GM04503 (cell line): Measurements from ENCODE around the gene ARMC6.

ENCODE experiments used
- DNase-seq: peaks from one replicate; pipeline ENCODE4 v3.0.0-alpha.2; 2012; ENCODE audit warnings: low read depth

The ARMC6 gene

DNA sequence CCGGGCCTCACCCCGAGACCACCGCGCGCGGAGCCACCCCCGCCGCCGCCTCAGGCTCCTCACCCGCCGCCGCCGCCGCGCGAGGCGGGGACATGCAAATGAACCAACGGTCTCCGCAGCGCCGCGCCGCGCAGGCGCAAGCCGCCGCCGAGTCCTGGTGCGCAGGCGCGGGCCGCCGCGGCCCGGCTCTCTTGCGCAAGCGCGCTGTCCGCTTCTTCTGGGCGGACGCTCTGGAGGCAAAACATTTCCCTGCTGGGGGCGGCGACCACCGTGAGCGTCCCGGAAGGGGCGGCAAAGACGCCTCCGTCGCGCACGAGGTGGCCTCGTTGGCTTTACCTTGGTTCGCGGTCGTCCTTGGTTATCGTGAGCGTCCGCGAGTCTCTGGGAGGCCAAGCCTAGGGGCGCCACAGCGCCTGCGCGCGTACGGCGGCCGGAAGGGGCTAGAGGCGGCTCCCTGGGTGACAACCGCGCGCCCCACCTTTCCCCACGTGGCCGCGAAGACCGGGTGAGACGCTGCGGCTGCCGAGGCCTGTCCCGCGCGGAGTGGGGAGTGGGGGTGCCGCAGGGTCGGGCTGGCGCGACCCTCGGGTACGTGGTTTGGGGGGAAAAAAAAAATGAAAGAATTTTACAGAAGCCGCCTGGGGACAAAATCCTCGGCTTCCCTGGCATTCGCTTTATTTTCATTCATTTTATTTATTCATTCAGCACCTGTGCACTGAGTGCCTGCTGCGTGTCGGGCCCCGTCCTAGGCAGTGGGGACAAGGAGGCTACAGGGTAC, at the start of gene ARMC6, which contains the start of gene SUGP2:
TSS of gene ARMC6 (plus strand) at position 178 of the 778 bp plus-strand sequence. CDS start 607 bp downstream, outside the sequence.
TSS of gene SUGP2 (minus strand) at position 92 of the 778 bp plus-strand sequence. CDS start 2,446 bp downstream, outside the sequence.
- DNase-seq: no peak

DNA sequence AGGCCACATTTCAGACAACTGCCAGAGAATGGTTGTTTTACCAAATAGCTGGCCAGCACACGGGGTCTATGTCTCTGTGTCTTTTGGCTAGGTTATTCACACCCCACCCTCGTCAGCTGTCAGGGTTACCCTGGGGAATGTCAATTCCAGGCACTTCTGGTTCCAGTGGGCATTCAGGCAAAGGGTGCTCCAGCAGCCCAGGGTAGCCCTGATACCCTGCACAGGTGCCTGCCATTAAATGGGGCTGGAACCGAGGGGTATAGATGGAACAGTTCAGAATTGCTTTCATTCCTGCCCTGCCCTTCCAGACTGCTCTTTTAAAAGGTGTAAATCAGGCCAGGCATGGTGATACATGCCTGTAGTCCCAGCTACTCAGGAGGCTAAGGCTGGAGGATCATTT, 49.2 kb upstream of the ARMC6 start:
- no peak for DNase-seq

- no peak for DNase-seq
These were observed 48.1 kb upstream of the ARMC6 start for GRCh38 chr19:18985257-18985656.

- no peak for DNase-seq
These were observed 45.9 kb upstream of the ARMC6 start for GRCh38 chr19:18987456-18987855.

DNA sequence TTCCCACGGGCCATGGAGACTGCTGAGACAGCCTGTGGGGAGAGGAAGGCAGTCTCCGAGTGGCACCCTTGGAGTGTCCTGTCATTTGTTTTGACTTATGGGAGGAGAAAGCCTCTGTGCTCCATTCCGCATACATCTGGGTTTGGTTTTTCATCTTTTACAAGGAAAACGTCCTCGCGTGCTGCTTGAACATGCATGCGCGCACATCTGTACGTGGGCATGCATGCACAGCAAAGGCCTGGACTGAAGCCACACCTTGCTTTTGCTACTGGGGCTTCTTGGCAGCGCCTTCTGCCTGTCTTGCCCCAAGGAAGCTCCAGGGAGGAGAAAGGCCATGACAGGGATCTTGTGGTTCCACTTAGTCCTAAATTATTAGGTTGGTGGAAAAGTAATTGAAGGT, 44.1 kb upstream of the ARMC6 start:
- DNase-seq: no peak

- no peak for DNase-seq
These were observed 43.2 kb upstream of the ARMC6 start for GRCh38 chr19:18990128-18990708.

DNA sequence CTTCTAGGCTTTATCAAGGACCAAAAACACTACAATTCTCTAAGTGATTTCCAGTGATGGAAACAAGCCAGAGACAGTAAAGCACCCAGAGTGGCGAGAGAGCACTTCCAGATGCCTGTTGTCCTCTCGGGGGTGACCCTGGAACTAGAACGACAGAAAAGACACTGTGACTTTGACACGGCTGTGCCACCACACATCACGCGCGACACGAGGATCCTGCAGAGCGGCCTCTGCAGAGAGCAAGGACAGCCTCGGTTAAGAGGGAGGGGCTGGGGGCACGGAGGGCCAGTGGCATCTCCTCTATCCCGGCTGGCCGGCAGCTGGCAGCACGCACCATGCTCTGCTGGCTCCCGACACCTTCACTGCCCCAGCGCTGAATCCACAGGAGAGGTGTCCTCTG, 42.4 kb upstream of the ARMC6 start:
- DNase-seq: no peak

GRCh38 chr19:18991468-18991867, 41.9 kb upstream of the ARMC6 start:
- no peak for DNase-seq

DNA sequence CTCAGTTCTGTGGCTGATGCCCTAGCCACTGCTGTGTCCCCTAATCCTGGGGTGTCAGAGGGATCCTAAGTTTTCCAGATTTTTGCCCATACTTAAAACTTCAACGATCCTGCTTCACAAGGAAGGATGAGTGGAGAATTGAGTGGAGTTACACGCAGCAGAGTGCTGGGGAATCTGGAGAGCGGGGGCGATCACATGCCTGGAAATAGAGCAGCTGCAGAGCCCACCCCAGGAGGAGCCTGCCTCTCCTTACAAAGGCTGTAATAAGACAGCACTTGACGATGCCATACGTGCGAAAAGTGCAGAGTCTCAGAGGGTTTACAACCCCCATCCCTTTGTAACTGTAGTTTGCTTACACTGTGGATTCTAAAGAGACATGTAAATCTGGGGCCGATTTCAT, 40.7 kb upstream of the ARMC6 start:
- DNase-seq: no peak

DNA sequence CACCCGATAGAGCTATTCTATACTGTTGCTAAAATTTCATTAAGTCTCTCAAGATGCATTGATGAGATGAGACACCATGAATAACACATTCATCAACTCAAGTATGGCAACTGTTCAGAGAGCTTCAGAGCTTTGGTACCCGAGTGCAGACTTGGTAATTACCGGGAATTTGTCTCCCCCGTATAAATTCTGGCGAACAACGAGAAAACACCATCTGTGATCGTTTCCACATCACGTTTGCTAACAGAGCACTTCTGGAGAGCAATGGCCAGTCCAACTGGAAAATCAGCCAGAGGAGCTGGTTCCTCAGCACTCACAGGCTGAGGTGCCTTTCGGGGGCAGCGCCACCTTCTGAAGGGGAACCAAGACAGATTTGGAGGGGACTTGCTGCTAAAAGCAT, 40.3 kb upstream of the ARMC6 start:
- no peak for DNase-seq

DNA sequence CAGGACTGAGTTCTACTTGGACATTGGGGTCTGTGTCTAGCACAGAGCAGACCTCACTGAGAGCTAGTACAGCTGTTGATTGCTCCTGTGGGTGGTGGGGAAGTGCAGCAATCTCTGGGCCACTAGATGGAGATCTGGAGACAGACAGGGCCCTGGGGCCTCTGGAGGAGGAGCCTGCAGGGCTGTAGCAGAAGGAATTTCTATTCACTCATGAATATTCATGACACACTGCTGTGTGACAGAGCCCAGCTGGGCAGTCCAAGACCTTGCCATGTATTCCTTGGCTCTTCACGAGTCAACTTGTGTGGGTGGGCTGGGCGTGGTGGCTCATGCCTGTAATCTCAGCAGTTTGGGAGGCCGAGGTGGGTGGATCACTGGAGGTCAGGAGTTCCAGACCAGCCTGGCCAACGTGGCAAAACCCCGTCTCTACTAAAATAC, 37.6 kb upstream of the ARMC6 start:
- peak; percentile 44 for DNase-seq

GRCh38 chr19:18996351-18996750, 37.1 kb upstream of the ARMC6 start:
- no peak for DNase-seq

- no peak for DNase-seq
These were observed 36.5 kb upstream of the ARMC6 start for GRCh38 chr19:18996796-18997394.

DNA sequence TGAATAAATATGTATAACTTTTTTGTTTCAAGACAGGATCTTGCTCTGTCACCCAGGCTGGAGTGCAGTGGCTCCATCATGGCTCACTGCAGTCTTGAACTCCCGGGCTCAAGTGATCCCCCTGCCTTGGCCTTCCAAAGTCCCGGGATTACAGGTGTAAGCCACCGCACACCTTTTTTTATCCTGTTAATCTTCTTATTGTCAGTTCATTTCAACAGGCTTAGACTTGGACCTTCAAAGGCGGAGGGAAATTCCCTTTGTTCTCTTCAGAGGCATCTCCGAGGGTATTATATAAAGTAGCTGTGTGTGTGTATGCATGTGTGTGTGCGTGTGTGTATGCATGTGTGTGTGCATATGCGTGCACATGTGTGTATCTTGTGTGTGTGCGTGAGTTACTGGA, 35.1 kb upstream of the ARMC6 start:
- DNase-seq: no peak

GRCh38 chr19:18999016-18999758, 34.2 kb upstream of the ARMC6 start:
- no peak for DNase-seq

DNA sequence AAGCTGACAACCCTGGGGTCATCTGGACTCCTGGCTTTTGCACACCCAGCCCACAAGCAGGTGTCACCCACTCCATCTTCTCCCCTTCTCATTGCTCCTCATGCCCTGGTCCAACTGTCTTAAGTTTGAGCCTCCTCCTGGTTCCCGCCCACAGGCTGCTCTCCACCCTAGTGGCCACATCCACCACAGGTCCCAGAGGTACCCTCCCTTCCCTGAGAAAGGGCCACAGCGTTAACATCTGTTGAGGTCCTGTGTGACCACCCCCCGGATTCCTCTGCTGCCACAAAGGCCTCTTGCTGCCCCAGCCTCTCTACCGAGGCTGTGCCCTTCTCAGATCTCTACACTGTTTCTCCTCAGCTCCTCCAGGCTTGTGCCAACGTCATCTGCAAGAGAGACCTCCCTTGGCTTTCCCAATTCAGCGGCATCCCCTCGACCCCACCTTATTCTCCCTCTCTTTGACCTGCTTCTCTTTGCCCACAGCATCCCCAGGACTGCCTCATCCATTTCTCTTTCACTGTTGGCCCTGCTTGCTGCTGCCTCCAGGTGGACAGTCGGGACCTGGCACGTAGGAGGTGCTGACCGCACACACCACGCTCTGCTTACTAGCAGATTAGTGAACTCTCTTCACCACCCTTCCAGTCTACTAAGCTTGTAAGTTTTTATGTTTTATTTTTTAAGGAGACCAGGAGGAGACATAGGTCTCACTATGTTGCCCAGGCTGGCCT, 33.3 kb upstream of the ARMC6 start:
- DNase-seq: no peak

DNA sequence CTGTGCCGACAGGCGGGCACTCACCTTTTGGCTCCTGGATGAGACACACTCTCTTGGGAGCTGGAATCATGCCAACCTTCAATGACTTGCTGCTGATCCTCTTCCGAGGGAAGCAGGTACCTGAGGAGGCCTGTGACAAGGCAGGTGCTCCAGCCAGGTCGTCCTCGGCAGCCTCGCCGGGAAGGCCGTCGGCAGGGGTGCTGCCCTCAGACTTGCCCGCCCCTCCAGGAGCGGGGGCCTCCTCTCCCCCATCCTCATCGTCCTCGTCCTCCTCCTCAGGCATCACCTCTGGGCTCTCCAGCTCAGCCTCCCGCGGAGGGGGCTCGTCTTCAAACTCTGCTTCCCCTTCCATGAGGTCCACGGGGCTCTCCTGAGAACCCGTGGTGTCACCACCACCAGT, 29.3 kb upstream of the ARMC6 start:
- DNase-seq: no peak

DNA sequence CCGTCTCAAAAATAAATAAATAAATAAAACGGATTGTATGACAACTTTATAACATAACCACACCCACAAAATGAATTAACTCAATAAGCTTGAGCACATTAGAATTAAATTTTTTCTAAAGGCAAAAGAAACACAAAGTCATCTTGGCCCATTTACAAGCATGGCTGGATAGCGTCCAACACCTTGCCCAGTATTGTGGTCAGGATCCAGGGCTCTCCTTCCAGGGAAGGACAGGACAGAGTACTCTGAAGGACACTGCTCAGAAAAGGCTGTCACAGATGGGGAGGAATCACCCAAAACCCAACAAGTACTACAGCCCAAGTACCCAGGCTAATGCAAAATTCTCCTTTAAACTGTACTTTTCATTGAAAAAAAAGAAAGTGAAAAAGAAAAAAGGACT, 27.2 kb upstream of the ARMC6 start:
- DNase-seq: no peak

DNA sequence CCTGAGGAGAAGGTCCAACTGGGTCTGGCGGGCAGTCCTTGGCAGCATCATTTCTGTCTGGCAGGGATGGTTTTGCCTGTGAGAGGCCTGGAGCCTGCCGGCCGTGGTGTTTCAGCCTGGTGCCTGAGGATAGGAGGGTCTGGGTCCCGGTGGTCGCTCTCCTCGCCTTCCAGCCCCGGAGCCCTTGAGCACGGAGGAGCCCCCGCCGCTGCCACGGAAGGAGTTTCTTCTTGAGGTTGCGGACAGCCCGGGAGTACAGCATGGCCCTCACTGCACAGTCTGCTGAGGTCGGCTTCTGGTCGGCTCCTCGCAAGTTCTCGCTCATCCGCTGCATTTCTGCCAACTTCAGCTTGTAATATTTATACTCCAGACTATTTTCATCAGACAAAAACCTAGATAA, 23.5 kb upstream of the ARMC6 start:
- no peak for DNase-seq

DNA sequence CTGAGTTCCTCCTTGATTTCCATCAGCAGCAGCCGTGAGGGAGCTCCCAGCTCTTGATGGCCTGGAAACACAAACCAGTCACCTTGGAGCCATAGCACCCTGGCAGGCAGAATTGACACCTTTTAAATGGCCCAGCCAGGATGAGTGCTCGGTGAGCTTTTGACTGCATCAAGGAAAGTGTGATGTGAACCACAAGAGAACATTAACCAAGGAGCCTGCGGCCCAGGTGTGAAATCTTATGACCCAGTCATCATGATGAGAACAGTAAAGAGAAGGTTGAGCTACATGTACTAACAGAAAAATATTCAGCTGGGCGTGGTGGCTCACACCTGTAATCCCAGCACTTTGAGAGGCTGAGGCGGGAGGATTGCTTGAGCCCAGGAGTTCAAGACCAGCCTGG, 22.9 kb upstream of the ARMC6 start:
- DNase-seq: no peak

- peak; percentile 34 for DNase-seq
These were observed 12.3 kb upstream of the ARMC6 start for GRCh38 chr19:19021115-19021514.
